Smooth muscle cell of the brain vasculature (primary cell): ENCODE data around the gene SART3.
"Not testable (repeated sequence)": the region's sequence is repeated elsewhere in the genome, so short reads cannot be mapped to it uniquely, and the experiment has no call there.

Source experiments
- DNase-seq: peaks from one replicate; pipeline ENCODE4 v3.0.0-alpha.2; 2012; ENCODE audit warnings: low read depth, low spot score

SART3 gene

DNA sequence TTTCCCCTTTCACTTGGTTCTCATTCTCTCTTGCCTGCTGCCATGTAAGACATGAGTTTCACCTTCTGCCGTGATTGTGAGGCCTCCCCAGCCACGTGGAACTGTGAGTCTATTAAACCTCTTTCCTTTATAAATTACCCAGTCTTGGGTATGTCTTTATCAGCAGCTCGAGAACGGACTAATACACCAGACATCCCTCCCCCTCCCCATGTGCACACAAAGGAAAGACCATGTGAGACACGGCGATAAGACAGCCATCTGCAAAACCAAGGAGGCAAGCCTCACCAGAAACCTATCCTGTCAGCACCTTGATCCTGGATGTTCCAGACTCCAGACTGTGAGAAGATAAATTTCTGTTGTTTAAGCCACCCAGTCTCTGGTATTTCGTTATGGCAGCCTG lies 75.6 kb downstream of the SART3 start:
- not testable (repeated sequence) for DNase-seq

DNA sequence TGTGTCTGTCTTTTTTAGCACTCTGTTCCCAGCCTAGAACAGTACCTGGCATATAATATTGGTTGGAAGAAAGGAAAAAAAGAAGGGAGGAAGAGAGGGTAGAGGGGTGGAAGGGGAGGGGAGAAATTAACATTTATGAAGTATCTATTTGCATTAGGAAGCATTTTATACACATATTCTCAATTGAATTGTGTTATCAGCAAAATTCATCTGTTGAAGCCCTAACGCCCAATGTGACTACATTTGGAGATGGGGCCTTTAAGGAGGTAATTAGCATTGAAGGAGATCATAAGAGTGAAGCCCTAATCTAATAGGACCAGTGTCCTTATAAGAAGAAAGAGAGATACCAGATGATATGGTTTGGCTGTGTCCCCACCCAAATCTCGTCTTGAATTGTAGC lies 76.1 kb downstream of the SART3 start:
- DNase-seq = no peak

DNA sequence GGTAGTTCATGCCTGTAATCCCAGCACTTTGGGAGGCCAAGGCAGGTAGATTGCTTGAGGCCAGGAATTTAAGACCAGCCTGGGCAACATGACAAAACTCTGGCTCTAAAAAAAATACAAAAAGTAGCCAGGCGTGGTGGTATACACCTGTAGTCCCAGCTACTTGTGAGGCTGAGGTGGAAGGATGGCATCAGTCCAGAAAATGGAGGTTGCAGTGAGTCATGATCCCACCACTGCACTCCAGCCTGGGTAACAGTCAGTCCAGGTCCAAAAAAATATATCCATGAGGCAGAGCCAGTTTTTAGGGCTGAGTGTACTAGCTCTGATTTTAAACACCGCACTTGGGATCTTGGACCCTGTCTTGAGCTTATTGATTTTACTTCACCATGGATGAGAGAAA lies 76.5 kb downstream of the SART3 start:
- no peak for DNase-seq

DNA sequence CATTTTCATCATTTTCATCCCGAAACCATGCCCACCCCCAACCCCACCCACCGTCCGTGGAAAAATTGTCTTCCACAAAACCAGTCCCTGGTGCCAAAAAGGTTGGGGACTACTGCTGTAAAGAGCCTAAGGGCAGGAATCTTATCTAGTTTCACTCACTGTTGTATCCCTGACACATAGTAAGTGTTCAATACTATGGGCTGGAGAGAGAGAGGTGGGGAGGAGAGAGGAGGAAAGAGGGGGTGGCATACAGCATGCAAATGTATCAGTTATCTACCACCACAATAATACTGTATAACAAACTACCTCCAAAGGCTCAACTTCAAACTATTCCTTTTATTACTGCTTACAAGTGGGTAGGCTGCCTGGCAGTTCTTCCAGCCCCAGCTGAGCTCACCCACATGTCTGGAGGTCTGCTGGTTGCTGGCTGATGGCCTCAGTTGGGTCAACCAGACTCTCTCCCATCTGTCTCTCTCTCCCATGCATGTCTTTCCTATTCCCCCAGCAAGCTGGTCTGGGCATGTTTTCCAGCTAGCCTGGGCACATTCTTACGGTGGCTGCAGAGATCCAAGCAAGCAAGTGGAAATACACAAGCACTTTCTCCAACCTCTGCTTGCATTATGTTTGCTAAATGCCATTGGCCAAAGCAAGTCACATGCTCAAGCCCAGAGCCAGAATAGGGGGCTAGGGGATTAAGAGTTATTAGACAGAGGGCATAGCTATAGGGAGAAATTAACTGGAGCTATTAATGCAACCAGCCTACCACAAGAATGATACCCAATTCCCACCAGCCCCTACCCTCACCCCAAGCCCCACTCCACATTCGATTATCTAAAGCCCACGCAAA lies 77.5 kb downstream of the SART3 start:
- no peak for DNase-seq

DNA sequence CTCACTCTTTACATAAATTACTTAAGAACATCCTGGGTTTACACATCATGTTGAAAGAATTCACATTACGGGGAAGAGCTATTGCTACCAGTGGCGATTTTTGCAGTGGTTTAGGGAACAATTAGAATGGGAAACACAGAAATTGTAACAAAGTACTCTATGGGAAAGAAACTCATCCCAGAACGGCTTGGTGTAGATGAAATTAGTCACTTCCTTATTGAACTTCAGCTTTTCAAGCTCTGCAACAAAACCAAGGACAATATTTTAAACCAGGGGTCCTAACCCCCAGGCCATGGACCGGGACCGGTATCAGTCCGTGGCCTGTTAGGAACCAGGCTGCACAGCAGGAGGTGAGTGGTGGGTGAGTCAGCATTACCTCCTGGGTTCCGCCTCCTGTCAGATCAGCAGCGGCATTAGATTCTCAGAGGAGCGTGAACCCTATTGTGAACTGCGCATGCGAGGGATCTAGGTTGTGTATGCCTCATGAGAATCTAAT lies 78.2 kb downstream of the SART3 start:
- DNase-seq = no peak

DNA sequence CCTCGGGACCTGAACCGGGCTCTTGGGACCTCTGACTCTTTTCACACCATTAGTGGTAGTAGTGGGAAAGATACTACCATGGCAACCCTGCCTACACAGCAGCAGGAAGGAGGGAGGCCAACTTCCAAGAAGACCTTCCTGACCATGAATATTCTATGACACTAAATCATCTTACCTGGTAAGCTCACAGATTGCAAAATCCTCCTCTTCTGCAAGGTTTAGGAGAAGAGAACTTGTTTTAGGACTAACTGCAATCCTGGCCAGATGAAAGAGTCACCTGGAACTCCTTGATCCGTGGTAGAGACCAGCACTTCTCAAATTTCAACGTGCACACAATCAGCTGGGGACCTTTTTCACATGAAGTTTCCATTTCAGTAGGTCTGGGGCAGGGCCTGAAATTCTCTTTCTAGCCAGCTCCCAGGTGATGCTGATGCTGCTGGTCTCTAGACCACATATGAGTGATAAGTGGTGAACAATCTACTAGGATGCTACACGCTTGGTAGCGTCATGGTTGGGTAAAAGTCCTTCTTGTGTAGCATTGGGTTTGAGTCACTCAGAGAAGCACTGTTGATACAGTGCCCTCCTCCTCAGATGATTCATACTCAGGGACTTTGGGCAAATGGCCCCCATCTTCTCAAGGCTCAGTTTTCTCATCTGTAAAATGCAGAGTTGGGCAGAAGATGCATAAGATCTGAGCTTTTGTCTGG lies 81.5 kb downstream of the SART3 start:
- DNase-seq = no peak

DNA sequence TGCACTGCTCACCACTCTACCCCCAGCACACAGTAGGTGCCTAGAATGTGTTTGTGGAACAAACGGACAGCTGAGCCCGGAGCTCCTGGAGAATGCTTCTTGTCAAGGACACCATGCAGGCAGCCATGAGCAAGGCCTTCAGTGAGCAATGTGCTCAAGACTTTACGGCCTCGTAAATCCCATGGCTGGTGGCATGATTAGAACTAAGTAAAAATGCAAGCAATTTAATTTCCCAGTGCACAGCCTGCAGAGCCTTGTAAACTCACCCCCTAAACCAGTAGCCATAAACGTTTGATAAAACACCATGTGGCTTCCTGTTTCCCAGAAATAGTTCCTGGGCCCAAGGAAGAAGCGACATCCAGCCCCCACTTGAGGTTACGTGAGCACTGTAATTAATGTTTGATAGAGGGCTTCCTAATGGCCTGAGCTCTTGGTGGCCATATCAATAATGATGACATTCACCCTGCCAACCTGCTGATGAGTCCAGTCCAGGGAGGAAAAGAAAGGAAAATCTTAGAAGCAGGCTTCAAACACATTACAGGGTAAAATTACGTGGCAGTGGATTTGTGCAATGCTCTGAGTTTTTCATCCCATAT lies 82.3 kb downstream of the SART3 start:
- DNase-seq = no peak

DNA sequence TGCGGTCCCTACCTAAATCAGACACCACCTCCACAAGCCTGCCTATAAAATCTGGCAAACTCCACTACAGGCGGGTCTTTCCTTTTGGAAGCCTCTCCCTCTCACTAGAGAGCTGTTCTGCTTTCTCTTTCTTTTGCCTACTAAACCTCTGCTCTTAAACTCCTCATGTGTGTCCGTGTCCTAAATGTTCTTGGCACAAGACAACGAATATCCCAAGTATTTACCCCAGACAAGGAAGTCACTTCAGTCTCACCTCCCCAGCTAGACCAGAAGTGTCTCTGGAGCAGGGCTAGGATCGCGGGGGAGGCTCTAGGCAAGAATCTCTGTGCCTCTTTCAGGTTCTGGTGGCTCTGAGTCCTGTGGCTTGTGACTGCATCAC lies 83.1 kb downstream of the SART3 start:
- no peak for DNase-seq

DNA sequence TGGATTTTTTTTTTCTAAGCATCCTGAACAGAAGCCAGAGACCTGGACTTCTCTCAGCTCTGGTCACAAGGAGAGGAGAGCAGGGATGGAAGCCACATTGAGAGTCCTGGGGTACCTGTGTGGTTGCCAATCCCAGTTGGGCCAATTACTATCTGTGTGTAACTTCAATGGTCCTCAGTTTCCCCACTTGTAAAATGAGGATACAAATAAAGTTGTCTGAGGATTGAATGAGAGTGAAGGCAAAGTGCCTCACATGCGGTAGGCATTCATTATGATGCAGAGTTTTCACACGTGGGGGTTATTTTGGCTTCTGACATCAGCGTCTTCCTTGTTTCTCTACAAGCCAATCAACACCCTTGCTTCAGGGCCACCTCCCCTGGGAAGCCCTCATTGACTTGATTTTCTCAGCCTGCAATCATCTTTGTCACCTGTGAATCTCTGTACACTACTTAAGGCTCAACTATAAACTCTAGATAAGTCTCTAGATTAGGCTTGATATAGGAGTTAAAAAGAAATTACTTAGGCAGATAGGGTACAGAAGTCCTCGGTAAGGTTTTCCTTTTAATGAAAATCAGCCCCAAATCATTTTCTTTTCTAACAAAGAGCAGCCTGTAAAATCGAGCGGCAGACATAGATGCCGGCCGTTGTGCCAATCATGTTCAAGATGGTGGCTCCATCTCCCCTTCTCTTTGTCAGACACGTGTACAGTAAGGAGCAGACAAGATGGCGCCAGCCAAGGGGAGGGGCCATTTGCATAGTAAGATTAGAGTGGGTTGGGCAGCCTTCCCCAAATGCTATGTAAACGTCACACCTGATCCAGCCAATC lies 83.7 kb downstream of the SART3 start:
- no peak for DNase-seq

DNA sequence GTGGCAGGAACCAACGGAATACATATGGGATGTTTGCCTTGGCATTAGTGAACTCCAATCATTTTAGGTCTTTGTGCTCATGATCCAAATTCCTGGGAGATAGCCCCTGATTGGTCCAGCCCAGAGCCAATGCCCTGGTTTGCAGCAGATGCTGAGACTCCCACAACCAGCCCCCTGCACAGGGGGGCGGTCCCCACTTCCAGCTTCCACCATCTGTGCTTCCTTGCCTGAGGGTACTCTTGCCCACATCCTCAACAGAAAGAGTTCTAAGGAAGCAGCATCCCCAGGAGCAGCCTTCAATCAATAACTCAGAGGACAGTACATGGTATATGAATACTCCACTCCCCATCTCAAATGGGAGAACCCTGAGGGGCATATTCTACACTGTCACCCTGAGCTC lies 85.6 kb downstream of the SART3 start:
- no peak for DNase-seq

DNA sequence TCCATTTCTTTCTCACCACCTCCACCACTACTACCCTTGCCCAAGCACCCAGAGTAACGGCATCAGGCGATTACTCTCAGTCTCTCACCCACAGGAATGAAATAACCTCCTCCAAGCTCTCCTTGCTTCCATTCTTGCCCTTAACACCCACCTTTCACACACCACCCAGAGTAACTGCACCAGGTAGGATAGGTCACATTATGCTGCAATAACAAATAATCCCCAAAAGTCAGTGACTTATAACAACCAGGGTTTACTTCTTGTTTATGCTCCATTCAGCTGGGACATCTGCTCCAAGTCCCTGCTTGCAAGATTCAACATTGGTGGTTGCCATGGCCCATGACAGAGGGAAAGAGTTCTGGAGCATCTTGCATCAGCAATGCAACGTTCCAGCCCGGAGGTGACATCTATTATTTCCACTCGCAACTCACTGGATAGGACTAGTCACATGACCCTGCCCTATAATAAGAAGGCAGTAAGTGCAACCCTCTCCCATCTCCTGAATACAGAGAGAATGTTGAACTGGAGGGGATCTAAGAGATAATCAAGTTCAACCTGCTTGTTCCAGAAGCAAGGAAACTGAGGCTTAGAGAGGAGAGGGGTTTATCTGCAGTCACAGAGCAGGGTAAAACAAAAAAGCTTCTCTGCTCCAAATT lies 87.4 kb downstream of the SART3 start:
- DNase-seq = no peak
